ENCODE measurements around the gene AKAP8L.

The AKAP8L gene

GRCh38 chr19:15448778-15449619, 30.2 kb upstream of the AKAP8L start:
- no peak for DNase-seq (ENCODE audit: low read depth)

GRCh38 chr19:15448044-15448777, 29.4 kb upstream of the AKAP8L start:
- DNase-seq (ENCODE audit: low read depth): no peak

GRCh38 chr19:15447057-15447456, 28.3 kb upstream of the AKAP8L start:
- no peak for DNase-seq (ENCODE audit: low read depth)

GRCh38 chr19:15445807-15446376, 27.1 kb upstream of the AKAP8L start:
- no peak for DNase-seq (ENCODE audit: low read depth)

GRCh38 chr19:15445227-15445605, 26.4 kb upstream of the AKAP8L start:
- no peak for DNase-seq (ENCODE audit: low read depth)

- DNase-seq (ENCODE audit: low read depth): no peak
These were observed 25.9 kb upstream of the AKAP8L start for GRCh38 chr19:15444505-15445226.

GRCh38 chr19:15443838-15444237, 25.1 kb upstream of the AKAP8L start:
- DNase-seq (ENCODE audit: low read depth): no peak

- no peak for DNase-seq (ENCODE audit: low read depth)
These were observed 24.5 kb upstream of the AKAP8L start for GRCh38 chr19:15443325-15443724.

GRCh38 chr19:15442142-15442920, 23.5 kb upstream of the AKAP8L start:
- no peak for DNase-seq (ENCODE audit: low read depth)

- DNase-seq (ENCODE audit: low read depth): no peak
These were observed 22.5 kb upstream of the AKAP8L start for GRCh38 chr19:15441317-15441716.

GRCh38 chr19:15439821-15440641, 21.2 kb upstream of the AKAP8L start:
- DNase-seq (ENCODE audit: low read depth): no peak

GRCh38 chr19:15439078-15439799, 20.5 kb upstream of the AKAP8L start:
- DNase-seq (ENCODE audit: low read depth): no peak

- no peak for DNase-seq (ENCODE audit: low read depth)
These were observed 19.8 kb upstream of the AKAP8L start for GRCh38 chr19:15438577-15438976.

GRCh38 chr19:15438124-15438496, 19.3 kb upstream of the AKAP8L start:
- no peak for DNase-seq (ENCODE audit: low read depth)

- no peak for DNase-seq (ENCODE audit: low read depth)
These were observed 18.8 kb upstream of the AKAP8L start for GRCh38 chr19:15437355-15438123.

GRCh38 chr19:15436826-15437110, 18.0 kb upstream of the AKAP8L start:
- DNase-seq (ENCODE audit: low read depth): no peak

- no peak for DNase-seq (ENCODE audit: low read depth)
These were observed 17.4 kb upstream of the AKAP8L start for GRCh38 chr19:15436012-15436825.

GRCh38 chr19:15433519-15434069, 14.8 kb upstream of the AKAP8L start:
- DNase-seq (ENCODE audit: low read depth): no peak
